Measurements from ENCODE around the gene ASB6.

DNA sequence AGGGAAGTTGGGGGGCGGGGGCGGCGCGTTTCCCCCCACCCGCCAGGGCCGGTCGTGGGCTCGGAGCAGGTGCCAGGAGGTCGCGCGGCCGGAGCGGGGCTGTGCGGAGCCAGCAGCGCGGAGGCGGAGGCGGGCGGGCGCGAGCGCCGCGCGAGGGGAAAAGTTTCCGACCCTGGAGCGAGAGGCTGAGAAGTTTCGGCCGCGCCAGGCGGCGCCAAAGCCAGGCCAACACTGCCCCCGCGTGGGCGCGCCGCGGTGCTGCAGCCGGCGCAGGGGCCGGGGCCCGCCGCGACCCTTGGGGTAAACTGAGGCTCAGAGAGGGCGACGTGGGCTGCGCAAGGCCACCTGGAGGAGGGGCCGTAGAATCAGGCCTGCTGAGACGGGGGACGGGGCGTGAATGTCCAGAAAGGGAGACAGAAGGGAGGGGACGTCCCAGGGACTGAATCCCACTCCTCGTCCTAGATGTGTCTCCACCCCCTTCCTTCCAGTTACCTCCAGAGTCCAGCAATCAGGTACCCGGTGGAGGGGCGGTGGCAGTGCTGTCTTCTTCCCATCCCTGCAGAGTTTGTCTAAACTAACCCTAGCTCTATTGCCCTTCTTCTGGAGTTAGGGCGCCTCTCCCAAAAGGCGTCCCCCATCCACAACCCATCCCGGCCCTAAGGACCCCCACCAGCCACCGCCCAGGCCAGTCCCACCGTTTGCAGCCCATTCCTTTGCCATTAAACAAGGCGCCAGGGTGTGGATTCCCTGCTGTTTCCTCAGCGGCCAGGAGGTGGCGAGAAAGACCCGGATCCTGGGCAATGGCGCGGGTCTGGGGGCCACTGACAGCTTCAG is 31.3 kb downstream of the ASB6 start:
- peak; percentile 92 to 100 (median 100) for TF ChIP-seq CTCF (IDR thresholded peaks at IDR 0.05)
- no peak for TF ChIP-seq POLR2AphosphoS5 (IDR thresholded peaks at IDR 0.05)
- TF ChIP-seq POLR2A (IDR thresholded peaks at IDR 0.05): peak in 1 of 4 donors; percentile 30
- TF ChIP-seq EP300 (IDR thresholded peaks at IDR 0.05): no peak
